ENCODE data around the gene CASZ1. TPM values are rescaled to one million over a fixed set of nuclear protein-coding genes. Genes with fewer than 3 reads are reported as not detected.

The CASZ1 gene
- total RNA-seq, 1 experiment from 2014 or later = 3.9 TPM

GRCh38 chr1:10787286-10787685, 9.2 kb downstream of the CASZ1 start:
- H4K91ac ChIP-seq (ENCODE audit: insufficient read length, low read depth, low read length) = no peak overlapping the region
- TF ChIP-seq CTCF (conservative IDR thresholded peaks at IDR 0.05) = no peak
- no peak overlapping the region for H3K23ac ChIP-seq (ENCODE audit: insufficient read length, low read depth, low read length)
- H2AK5ac ChIP-seq (ENCODE audit: insufficient read length, low read length) = no peak overlapping the region
- no peak overlapping the region for H4K5ac ChIP-seq (ENCODE audit: insufficient read length, low read depth, low read length)
- H3K9me3 ChIP-seq (ENCODE audit: control insufficient read depth, low read depth, low read length) = no peaks in the 10 kb centered on the region
- no peaks in the 10 kb centered on the region for H3K23me2 ChIP-seq (ENCODE audit: insufficient read length, low read depth, low read length, poor library complexity, severe bottlenecking)
- no peak overlapping the region for H3K56ac ChIP-seq (ENCODE audit: insufficient read length, low read depth, low read length)
- no peak overlapping the region for H3K4me3 Mint-ChIP-seq
- H2AFZ ChIP-seq (ENCODE audit: low read length) = no peak overlapping the region
- no peak for DNase-seq
- H3K27ac ChIP-seq (ENCODE audit: insufficient read length, low read depth, low read length) = no peak overlapping the region
- WGBS (ENCODE audit: extremely low coverage, insufficient read length, low lambda C conversion rate) = no CpG with 5 or more reads among the region's 21 CpGs
- no peak overlapping the region for H2BK12ac ChIP-seq (ENCODE audit: insufficient read length, low read depth, low read length)
- H2BK5ac ChIP-seq (ENCODE audit: insufficient read length, low read length) = no peak overlapping the region
- no peak overlapping the region for H3K9ac ChIP-seq (ENCODE audit: extremely low read depth, insufficient read length, low read length)
- no peaks in the 10 kb centered on the region for H3K79me2 ChIP-seq (ENCODE audit: insufficient read depth, low read length)
- no peaks in the 10 kb centered on the region for H3K4me1 ChIP-seq (ENCODE audit: insufficient read depth, low read length)
- no peaks in the 10 kb centered on the region for H3K36me3 Mint-ChIP-seq (ENCODE audit: insufficient read depth in 1 of 3, low read depth in 3 of 3)
- no peak overlapping the region for H3K18ac ChIP-seq (ENCODE audit: insufficient read length, low read depth, low read length)
- no peaks in the 10 kb centered on the region for H3K9me3 Mint-ChIP-seq
- H3T11ph ChIP-seq (ENCODE audit: low read length) = no peak overlapping the region
- H3K4me1 Mint-ChIP-seq = peaks cover 0 to under 1% of the 10 kb centered on the region in 2 experiments; a peak in 2 of 4 replicates
- H4K8ac ChIP-seq (replicated peaks; ENCODE audit: insufficient read length, low read depth, low read length) = no peak overlapping the region
- no peak overlapping the region for H3K4me2 ChIP-seq (ENCODE audit: insufficient read depth, insufficient read length, low read length)
- H3K27me3 Mint-ChIP-seq (ENCODE audit: low read depth) = peaks cover 10% of the 10 kb centered on the region
- H3K79me1 ChIP-seq (ENCODE audit: insufficient read depth, low read depth, low read length, poor library complexity, severe bottlenecking) = no peaks in the 10 kb centered on the region
- H4K20me1 ChIP-seq (ENCODE audit: control insufficient read depth, insufficient read depth, insufficient read length) = no peaks in the 10 kb centered on the region
- H2BK20ac ChIP-seq (ENCODE audit: low read depth, low read length, poor library complexity, severe bottlenecking) = no peak overlapping the region
- no peak overlapping the region for H2BK15ac ChIP-seq (ENCODE audit: low read depth, low read length)
- H3K14ac ChIP-seq (ENCODE audit: insufficient read depth, low read length) = no peak overlapping the region
- no peak overlapping the region for H2BK120ac ChIP-seq (ENCODE audit: low read depth, low read length, poor library complexity, severe bottlenecking)
- no peaks in the 10 kb centered on the region for H3K27me3 ChIP-seq (ENCODE audit: insufficient read depth, low read length)
- H3K27ac Mint-ChIP-seq = no peak overlapping the region
- H3K4ac ChIP-seq (ENCODE audit: low read depth, low read length) = no peak overlapping the region

All from H9 (cell line).